GM12873 (cell line): ENCODE measurements around the gene KCNQ1.

Experiments
- TF ChIP-seq, protein P1 (sequence below): IDR thresholded peaks from 2 replicates; pipeline ENCODE4 v1.5.1; 2012; ENCODE audit warnings: low read depth, mild to moderate bottlenecking, moderate library complexity, low read length, control low read depth; ENCODE audit not compliant: insufficient read depth; ENCODE audit errors: missing control alignments

KCNQ1 gene

DNA sequence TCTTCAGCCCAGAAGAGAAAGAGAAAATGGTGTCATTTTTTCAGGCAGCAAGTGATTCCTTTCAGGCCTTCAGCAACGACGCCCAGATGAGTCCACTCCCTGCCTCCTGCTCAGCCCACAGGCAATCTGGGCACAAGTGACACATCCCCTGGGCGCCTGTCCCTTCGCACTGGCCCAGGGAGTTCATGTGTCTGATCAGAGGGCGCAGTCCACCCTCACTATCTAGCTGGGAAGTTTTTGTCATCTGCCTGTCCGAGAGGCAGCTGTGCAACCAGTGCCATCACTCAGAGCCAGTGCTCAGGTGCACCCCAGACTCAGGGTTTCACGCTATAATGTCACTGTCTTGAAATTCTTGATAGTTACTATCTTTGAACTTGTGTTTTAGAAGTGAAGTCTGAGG lies 256.4 kb downstream of the KCNQ1 start:
- TF ChIP-seq, protein P1, sequence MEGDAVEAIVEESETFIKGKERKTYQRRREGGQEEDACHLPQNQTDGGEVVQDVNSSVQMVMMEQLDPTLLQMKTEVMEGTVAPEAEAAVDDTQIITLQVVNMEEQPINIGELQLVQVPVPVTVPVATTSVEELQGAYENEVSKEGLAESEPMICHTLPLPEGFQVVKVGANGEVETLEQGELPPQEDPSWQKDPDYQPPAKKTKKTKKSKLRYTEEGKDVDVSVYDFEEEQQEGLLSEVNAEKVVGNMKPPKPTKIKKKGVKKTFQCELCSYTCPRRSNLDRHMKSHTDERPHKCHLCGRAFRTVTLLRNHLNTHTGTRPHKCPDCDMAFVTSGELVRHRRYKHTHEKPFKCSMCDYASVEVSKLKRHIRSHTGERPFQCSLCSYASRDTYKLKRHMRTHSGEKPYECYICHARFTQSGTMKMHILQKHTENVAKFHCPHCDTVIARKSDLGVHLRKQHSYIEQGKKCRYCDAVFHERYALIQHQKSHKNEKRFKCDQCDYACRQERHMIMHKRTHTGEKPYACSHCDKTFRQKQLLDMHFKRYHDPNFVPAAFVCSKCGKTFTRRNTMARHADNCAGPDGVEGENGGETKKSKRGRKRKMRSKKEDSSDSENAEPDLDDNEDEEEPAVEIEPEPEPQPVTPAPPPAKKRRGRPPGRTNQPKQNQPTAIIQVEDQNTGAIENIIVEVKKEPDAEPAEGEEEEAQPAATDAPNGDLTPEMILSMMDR: no peak

DNA sequence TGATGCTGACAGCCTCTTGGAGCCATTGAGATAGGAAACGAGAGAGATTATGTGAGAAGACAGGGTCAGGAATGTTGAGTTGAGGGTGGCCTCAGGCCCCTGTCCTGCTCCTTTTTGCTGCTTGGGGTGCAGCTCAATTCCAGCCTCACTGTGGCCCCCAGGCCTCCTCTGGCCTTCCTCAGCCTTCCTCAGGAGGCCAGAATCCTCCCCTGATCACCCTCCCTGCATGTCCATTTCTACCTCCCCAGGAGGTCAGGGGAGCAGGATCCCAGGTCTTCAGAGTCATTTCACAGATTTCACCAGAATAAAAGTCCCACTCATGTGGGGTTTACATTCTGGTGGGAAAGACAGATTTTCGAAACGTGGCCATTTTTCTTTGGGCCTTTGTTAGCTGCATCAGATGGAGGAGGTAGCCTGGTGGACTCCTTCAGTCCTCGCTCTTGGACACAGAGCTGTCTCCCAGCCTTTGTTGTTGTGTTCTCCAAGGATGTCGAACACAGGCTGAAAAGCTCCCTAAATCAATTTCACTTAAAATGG lies 257.2 kb downstream of the KCNQ1 start:
- TF ChIP-seq, protein P1: no peak

DNA sequence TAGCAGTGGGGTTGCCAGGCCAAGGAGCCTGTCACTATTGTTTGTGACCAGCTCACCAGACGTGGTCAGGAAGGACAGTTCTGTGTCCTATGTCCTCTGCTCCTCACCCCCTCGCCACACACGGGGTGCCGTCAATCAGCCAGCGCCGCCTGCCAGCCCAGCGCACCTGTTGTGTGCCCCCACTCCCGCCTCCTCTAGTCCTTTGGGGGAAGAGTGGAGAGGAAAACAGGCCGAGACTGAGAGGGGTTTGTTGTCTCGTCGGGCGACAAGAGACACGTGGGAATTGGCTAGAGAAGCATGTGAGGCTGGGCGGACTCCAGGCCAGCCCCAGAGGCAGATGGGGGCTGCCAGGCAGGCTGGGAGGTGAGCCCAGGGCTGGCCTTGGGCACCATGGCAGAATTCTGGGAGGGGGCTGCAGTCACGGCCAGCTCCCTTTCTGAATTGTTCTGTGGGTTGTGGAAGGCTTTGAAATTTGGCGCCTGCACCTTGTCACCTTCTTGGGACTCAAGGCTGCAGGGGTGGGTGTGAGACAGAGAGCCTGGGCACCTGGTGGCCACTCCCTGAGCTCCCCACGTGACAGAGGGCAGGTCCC lies 258.1 kb downstream of the KCNQ1 start:
- TF ChIP-seq, protein P1: no peak

DNA sequence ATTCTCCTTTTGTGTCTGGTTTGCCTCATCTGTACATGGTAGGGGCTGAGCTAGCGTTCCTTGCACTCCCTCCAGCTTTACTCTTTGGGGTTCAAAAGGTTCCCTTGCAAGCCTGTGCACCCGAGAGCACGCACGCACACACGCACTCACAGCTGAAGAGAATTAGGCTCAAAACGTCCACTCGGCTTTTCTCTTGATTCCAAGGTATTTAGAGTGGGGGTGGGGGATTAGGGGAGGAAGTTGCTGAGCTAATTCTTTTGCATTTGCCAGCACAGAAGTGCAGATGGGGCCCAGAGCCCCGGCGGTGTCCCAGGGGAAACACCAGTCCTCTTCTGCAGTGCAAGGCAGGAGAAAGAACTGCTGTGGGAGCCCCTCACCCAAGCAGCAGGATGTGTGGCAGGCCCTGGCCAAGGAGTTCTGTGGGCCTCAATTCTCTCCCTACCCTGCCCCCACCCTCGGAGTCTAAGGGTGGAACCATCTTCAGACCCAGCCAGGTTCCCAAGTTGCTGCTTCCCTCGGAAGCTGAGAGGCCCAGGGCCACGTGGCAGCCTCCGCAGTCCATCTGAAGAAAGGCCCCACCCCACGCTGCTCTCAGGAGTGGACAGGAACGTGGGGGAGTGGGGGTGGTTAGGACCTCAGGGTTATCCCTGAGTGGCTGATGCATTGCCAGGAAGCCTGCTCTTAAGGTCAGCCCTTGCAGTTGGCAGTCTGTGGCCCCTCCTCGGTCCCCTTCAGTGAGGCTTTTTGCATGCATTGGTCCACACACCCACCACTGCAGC lies 258.7 kb downstream of the KCNQ1 start:
- TF ChIP-seq, protein P1: no peak

DNA sequence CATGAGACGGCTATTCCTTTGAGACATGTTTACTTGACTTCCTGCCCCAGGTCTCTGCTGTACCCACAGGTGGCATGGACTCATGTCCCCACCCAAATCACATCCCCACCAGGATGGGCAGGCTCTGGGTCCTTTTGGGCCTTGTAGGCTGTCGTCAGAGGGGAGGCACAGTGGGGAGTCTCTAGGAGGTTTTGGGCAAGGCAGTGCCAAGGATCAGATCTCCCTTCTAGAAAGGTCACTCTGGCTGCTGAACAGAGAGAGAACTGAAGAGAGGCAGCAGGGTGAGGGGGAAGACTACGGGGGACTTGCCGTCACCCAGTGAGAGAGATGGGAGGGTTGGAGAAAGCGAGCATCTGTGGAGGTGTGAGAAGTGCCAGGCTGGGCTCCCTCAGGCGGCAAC lies 259.5 kb downstream of the KCNQ1 start:
- TF ChIP-seq, protein P1: no peak

DNA sequence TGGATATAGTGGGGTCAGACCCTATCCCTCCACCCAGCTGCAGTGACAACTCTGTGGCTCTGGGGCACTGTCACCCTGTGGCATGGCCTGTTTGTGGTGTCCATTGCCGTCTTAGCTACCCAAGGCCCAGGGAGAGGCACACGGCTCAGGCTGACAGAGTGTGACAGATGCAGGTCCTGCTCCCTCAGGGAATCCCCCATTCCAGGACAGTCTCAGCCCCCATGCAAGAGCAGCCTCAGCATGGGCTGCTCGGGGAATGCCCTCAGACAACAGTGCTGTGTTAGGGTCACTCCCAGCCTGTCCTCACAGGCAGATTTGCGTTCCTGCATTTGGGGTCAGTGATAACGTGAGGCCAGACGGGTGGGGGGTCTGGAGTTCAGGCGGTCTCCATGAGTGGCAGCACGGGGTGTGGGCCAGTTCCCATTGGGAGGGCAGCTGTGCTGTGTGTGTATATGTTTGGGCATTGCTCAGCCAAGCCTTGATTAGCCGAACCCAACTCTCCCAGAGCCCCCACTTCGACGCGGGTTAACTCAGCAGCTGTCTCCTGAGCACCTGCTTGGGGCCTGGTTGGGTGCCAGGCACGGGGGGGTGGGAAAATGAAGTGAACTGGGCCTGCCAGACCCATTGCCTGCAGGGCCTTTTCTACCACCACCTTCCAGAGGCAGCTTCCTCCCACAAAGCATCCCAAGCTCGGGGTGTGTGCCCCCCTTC lies 260.2 kb downstream of the KCNQ1 start:
- TF ChIP-seq, protein P1: no peak

DNA sequence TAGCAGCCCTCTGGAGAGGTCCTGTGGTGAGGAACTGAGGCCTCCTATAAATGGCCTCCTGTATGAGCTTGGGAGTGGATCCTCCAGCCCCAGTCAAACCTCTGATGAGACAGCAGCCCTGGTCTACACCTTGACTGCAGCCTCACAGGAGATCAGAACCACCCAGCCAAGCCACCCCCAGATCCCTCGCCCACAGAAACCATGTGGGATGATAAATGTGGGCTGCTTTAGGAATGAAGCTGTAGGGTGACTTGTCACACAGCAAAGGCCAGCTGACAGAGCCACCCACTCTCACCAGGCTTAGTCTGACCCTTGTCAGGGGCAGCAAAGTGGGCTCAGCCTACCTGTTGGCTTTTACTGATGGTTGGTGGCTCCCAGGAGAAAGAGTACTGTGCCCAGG lies 261.5 kb downstream of the KCNQ1 start:
- TF ChIP-seq, protein P1: no peak
